HEK293 (cell line): ENCODE data around the gene PYHIN1.

Experiments
- ZNF274 ChIP-seq, 2 experiments: fragments of 200-500 bp in 1 of 2; fragments of 450-650 bp in 1 of 2; sonication (Bioruptor generic) in 1 of 2; formaldehyde crosslinking in 1 of 2; IDR thresholded peaks; 2 replicates each; pipeline versions ENCODE4 v1.5.1 to v1.6.1; 2014 to 2016; ENCODE audit warnings: borderline replicate concordance in 1 of 2, inconsistent platforms in 1 of 2, low read length in 1 of 2, missing biosample characterization in 1 of 2, missing genetic modification characterization in 1 of 2
- ZNF391 ChIP-seq: fragments of 450-650 bp; formaldehyde crosslinking; IDR thresholded peaks from 2 replicates; pipeline ENCODE4 v1.5.1; 2016; ENCODE audit warnings: low read depth, missing biosample characterization, missing genetic modification characterization, borderline replicate concordance
- ZSCAN16 ChIP-seq: fragments of 450-650 bp; formaldehyde crosslinking; IDR thresholded peaks from 2 replicates; pipeline ENCODE4 v1.5.1; 2016; ENCODE audit warnings: missing biosample characterization, missing genetic modification characterization
- ZSCAN30 ChIP-seq: fragments of 450-650 bp; IDR thresholded peaks from 2 replicates; pipeline ENCODE4 v1.5.1; 2018; ENCODE audit warnings: missing biosample characterization, mild to moderate bottlenecking, missing genetic modification characterization, moderate library complexity
- TF ChIP-seq, protein P1 (sequence below): fragments of 450-650 bp; formaldehyde crosslinking; IDR thresholded peaks from 2 replicates; pipeline ENCODE4 v1.5.1; 2016; ENCODE audit warnings: missing biosample characterization, missing genetic modification characterization
- TF ChIP-seq, protein P2 (sequence below): fragments of 450-650 bp; formaldehyde crosslinking; IDR thresholded peaks from 2 replicates; pipeline ENCODE4 v1.5.1; 2016; ENCODE audit warnings: missing biosample characterization, missing genetic modification characterization
- TF ChIP-seq, protein P3 (sequence below): fragments of 450-650 bp; formaldehyde crosslinking; IDR thresholded peaks from 2 replicates; pipeline ENCODE4 v1.5.1; 2016; ENCODE audit warnings: missing biosample characterization, missing genetic modification characterization
- TF ChIP-seq, protein P4 (sequence below): fragments of 450-650 bp; formaldehyde crosslinking; IDR thresholded peaks from 2 replicates; pipeline ENCODE4 v1.5.1; 2016; ENCODE audit warnings: missing biosample characterization, missing genetic modification characterization

DNA sequence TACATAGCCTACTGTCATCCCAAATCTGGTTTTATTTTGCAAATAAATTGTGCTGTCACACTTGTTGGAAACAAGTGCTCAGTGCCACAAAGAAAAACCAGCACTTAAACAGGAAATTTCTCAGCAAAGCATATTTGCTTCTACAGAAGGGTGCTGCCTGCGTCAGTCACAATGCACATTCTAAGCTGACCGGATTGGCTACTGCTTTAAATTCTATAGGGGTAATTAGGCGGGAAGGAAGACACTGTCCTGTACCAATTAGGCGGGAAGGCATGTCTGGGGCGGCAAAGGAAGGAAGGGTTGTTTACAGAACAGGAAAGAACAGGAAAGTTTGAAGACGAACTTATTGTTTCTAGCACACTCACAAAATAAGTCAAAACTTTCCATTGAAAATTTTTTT lies 81.1 kb downstream of the PYHIN1 start:
- TF ChIP-seq, protein P1, sequence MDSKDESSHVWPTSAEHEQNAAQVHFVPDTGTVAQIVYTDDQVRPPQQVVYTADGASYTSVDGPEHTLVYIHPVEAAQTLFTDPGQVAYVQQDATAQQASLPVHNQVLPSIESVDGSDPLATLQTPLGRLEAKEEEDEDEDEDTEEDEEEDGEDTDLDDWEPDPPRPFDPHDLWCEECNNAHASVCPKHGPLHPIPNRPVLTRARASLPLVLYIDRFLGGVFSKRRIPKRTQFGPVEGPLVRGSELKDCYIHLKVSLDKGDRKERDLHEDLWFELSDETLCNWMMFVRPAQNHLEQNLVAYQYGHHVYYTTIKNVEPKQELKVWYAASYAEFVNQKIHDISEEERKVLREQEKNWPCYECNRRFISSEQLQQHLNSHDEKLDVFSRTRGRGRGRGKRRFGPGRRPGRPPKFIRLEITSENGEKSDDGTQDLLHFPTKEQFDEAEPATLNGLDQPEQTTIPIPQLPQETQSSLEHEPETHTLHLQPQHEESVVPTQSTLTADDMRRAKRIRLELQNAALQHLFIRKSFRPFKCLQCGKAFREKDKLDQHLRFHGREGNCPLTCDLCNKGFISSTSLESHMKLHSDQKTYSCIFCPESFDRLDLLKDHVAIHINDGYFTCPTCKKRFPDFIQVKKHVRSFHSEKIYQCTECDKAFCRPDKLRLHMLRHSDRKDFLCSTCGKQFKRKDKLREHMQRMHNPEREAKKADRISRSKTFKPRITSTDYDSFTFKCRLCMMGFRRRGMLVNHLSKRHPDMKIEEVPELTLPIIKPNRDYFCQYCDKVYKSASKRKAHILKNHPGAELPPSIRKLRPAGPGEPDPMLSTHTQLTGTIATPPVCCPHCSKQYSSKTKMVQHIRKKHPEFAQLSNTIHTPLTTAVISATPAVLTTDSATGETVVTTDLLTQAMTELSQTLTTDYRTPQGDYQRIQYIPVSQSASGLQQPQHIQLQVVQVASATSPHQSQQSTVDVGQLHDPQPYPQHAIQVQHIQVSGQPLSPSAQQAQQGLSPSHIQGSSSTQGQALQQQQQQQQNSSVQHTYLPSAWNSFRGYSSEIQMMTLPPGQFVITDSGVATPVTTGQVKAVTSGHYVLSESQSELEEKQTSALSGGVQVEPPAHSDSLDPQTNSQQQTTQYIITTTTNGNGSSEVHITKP (tag by site-specific recombination) = no peak
- TF ChIP-seq ZSCAN30 (tag by site-specific recombination) (no peak), ZNF391 (tag by site-specific recombination) (no peak), ZSCAN16 (tag by site-specific recombination) (no peak), ZNF274 (IDR thresholded peaks at IDR 0.05; ENCODE audit: low read length) (no peak), ZNF274 (tag by site-specific recombination; IDR thresholded peaks at IDR 0.05; ENCODE audit: borderline replicate concordance) (no peak)
- TF ChIP-seq, protein P2, sequence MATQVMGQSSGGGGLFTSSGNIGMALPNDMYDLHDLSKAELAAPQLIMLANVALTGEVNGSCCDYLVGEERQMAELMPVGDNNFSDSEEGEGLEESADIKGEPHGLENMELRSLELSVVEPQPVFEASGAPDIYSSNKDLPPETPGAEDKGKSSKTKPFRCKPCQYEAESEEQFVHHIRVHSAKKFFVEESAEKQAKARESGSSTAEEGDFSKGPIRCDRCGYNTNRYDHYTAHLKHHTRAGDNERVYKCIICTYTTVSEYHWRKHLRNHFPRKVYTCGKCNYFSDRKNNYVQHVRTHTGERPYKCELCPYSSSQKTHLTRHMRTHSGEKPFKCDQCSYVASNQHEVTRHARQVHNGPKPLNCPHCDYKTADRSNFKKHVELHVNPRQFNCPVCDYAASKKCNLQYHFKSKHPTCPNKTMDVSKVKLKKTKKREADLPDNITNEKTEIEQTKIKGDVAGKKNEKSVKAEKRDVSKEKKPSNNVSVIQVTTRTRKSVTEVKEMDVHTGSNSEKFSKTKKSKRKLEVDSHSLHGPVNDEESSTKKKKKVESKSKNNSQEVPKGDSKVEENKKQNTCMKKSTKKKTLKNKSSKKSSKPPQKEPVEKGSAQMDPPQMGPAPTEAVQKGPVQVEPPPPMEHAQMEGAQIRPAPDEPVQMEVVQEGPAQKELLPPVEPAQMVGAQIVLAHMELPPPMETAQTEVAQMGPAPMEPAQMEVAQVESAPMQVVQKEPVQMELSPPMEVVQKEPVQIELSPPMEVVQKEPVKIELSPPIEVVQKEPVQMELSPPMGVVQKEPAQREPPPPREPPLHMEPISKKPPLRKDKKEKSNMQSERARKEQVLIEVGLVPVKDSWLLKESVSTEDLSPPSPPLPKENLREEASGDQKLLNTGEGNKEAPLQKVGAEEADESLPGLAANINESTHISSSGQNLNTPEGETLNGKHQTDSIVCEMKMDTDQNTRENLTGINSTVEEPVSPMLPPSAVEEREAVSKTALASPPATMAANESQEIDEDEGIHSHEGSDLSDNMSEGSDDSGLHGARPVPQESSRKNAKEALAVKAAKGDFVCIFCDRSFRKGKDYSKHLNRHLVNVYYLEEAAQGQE (tag by site-specific recombination) = no peak
- TF ChIP-seq, protein P3, sequence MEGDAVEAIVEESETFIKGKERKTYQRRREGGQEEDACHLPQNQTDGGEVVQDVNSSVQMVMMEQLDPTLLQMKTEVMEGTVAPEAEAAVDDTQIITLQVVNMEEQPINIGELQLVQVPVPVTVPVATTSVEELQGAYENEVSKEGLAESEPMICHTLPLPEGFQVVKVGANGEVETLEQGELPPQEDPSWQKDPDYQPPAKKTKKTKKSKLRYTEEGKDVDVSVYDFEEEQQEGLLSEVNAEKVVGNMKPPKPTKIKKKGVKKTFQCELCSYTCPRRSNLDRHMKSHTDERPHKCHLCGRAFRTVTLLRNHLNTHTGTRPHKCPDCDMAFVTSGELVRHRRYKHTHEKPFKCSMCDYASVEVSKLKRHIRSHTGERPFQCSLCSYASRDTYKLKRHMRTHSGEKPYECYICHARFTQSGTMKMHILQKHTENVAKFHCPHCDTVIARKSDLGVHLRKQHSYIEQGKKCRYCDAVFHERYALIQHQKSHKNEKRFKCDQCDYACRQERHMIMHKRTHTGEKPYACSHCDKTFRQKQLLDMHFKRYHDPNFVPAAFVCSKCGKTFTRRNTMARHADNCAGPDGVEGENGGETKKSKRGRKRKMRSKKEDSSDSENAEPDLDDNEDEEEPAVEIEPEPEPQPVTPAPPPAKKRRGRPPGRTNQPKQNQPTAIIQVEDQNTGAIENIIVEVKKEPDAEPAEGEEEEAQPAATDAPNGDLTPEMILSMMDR (tag by site-specific recombination) = no peak
- TF ChIP-seq, protein P4, sequence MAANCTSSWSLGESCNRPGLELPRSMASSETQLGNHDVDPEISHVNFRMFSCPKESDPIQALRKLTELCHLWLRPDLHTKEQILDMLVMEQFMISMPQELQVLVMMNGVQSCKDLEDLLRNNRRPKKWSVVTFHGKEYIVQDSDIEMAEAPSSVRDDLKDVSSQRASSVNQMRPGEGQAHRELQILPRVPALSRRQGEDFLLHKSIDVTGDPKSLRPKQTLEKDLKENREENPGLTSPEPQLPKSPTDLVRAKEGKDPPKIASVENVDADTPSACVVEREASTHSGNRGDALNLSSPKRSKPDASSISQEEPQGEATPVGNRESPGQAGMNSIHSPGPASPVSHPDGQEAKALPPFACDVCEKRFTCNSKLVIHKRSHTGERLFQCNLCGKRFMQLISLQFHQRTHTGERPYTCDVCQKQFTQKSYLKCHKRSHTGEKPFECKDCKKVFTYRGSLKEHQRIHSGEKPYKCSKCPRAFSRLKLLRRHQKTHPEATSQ (tag by site-specific recombination) = no peak
